CMK (cell line): ENCODE measurements around the gene AUP1.
"Not testable (repeated sequence)": the region's sequence is repeated elsewhere in the genome, so short reads cannot be mapped to it uniquely, and the experiment has no call there.

Experiments used
- DNase-seq: peaks from one replicate; pipeline ENCODE4 v3.0.0-alpha.2; 2010; ENCODE audit warnings: low read depth

Gene AUP1, protein sequence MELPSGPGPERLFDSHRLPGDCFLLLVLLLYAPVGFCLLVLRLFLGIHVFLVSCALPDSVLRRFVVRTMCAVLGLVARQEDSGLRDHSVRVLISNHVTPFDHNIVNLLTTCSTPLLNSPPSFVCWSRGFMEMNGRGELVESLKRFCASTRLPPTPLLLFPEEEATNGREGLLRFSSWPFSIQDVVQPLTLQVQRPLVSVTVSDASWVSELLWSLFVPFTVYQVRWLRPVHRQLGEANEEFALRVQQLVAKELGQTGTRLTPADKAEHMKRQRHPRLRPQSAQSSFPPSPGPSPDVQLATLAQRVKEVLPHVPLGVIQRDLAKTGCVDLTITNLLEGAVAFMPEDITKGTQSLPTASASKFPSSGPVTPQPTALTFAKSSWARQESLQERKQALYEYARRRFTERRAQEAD

DNA sequence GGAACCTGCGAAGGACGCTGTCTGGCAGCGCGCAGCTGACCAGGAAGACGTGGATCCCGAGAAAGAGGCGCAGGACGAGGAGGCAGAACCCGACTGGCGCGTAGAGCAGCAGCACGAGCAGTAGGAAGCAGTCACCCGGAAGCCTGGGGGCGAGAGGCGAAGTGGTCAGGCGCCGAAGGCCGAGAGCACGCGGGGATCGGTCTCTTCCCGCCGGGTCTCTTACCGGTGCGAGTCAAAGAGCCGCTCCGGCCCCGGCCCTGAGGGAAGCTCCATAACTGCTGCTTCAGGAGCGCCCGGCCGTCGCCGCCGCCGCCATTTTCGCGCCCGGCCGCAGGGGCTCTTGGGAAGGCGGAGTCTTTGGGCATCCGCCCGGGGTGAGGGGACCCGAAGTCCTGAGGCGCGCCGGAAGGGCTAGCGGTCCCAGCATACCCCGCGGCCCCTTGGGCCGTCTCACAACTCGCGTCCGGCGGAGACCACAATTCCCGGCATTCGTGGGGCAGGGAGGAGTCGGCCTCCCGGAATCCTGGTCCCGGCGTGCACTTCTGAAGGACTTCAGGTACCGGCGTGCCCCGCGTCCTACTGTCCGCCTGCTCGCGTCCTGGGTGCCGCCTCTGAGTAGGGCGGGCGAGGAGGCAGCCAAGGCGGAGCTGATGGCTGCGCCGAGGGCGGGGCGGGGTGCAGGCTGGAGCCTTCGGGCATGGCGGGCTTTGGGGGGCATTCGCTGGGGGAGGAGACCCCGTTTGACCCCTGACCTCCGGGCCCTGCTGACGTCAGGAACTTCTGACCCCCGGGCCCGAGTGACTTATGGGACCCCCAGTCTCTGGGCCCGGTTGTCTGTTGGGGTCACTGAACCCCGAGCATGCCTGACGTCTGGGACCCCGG is at the start of gene AUP1, which contains the start of gene HTRA2:
AUP1 (minus strand) TSS at position 350 of the 882 bp plus-strand sequence; CDS start at position 273, 77 bp downstream.
HTRA2 (plus strand) TSS at position 577 of the 882 bp plus-strand sequence; CDS start at position 651, 74 bp downstream.
- DNase-seq: peak; percentile 92

DNA sequence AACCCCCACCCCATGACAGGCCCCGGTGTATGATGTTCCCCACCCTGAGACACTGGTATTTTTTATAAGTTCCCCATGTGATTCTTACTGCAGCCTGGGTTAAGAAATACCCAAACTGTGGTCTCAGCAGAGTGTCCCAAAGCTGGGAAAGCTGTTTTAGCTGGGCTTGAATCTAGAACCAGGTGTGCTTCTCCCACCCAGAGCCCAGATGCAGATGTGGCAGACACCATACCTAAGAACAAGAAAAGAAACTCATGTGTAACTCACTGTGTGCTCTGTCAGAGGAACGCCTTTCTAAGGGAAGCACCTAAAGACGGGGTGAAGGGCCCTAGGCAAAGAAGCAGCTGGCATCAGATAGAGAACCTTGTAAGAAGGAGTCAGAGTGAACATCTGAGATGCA is 48.9 kb upstream of the AUP1 start:
- no peak for DNase-seq

DNA sequence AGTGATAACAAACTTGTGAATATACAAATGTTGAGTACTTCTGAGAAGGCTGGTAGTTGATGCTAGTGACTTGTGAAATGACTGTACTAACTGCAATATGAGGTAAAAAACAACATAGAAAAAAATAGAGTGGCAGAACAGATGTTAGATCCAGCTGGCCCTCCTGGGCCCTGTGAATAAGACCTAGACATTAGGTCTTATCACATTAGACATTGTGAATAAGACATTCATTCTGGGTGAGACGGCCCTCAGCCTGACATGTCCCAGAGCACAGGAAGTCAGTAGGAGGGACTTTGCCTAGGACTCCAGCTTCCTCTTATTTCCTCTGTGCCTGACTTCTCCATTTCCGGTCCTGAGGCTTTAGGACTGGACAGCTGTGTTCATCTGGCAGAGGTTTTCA is 47.9 kb upstream of the AUP1 start:
- DNase-seq: no peak

DNA sequence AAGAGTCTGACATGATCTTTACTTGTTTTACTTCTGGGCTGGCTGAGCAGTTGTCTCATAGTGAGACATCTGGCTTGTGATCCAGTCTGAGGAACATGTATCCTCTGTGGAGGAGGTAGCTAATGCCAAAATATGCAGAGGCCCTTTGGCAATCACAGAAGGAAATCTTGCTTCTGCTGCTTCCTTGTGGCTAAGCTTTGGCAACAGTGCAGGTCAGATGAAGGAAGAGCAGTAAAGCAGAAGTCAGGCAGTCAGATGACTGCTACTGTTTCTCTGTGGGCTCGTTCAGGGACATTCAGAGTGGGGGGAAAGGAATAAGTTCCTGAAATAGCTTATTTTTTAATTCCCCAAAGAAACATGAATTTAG is 47.3 kb upstream of the AUP1 start:
- no peak for DNase-seq

DNA sequence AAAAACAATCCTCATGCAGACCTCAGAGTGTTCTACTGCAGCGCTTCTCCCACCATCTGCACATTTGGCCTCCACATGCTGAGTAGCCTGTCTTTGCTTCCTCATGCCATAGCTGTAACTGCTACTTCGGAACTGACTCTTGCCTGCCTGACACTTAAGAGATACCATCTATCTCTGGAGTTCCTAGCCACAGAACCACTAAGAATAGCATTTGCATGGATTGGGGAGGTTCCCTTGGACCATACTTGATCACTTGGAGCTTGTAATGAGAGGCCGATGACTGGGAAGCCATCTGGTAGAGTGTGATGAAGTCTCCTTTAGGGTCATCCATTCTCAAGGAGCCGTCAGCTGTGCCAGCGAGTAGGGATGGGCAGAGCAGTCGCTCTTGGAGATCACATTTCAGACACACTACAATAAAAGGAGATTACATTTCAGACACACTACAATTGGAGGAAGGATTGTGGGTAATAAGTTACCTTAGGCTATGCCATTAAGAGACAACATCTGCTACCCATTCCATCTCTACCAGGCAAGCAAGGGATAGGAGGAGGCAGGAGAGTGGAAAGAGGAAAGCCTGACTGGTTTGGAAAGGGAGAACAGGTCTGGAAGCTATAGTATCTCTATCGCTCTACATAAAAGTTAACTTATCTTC is 46.8 kb upstream of the AUP1 start:
- DNase-seq: peak; percentile 84

DNA sequence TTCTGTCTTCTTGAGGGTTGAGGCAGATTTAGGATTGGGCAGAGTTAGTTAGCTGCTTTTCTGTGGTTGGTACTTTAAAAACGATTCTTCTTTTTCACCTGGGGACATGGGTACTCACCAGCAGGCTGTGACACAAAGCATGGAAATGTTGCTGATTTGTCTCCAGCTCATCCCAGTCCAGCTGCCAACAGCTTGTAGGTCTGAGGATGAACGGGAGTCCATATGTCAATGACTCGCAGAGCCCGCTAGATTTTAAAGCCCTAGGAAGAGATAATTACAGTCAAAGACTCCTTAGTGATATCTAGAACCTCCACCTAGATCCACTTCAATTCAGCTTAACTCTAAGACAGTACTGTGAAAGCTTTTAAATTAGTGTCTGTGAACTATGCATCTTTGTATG is 45.8 kb upstream of the AUP1 start:
- DNase-seq: no peak

DNA sequence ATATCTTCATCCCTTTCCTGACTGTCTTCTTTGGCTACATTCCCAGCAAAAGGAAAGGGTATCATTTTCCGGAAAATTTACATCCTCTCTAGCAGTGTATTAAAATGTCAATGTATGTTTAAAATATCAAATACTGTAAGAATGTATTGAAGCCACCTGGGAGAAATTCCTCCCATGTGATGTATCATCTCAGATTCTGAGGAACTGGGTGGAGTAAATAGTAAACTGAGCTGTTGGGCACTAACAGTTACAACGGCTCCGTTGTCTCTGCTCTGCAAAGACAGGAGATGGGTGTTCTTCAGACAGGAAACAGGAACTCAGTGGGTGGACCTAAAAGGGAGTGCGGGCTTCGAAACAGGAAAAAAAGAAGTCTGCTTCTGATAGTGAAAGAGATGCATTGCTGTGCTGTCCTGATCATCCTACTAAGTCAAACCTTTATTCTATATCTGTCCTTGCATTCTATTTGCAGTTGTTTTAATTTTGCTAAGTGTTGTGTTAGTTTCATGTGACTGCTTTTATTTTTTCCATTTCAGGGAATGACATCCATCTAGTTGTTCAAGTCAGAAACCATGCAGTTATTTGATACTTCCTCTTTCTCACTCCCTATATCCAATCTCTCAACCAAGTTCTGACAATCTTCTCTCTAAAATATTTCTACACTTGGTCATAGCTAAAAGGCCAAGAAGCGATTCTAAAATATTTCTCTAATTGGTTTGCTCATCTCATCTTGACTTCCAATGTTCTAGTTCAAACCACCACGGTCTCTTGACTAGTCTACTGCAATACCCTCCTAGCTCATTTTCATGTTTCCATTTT is 44.4 kb upstream of the AUP1 start:
- no peak for DNase-seq

DNA sequence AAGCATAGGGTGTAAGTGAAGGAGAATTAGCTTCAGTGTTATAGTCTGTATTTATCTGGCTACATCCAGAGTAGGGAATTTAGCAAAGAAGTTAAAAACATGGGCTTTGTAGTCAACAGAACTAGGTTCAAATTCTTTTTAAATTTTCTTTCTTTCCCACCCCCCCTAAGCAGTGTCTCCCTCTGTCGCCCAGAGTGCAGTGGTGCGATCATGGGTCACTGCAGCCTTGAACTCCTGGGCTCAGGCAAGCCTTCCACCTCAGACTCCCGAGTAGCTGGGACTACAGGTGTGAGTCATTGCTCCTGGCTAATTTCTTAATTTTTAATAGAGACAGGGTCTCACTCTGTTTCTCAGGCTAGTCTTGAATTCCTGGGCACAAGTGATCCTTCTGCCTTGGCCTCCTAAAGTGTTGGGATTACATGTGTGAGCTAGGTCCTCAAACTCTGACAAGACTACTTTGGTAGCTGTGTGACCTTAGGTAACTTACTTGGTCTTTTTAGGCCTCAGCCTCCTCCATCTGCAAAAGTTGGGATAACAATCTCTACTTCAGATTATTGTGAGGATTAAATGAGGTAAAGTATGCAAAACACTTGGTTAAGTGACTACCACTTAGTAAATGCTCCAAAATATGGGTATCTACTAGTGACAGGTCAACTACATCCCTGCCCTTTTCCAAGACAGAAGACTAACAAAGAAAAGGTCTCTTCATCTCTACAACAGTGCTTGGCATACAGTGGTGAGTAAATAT is 42.8 kb upstream of the AUP1 start:
- DNase-seq: no peak

DNA sequence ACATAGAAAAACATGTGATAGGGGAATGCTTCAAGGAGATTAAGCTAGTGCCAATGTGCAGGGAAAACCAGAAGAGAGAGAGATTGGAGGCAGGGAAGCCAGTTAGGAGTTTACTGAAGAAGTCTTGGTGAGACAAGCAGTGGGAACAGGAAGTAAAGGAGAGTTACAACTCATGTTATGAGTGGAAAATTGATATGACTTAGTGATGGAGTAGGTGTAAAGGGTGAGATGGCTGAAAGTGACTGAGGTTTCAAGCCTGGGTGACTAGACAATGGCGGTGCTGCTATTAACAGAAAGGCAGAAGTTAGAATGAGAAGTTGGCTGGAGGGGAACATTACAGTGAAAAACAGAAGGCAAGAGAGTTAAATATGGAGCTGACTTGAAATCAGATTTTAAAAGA is 41.6 kb upstream of the AUP1 start:
- DNase-seq: no peak

DNA sequence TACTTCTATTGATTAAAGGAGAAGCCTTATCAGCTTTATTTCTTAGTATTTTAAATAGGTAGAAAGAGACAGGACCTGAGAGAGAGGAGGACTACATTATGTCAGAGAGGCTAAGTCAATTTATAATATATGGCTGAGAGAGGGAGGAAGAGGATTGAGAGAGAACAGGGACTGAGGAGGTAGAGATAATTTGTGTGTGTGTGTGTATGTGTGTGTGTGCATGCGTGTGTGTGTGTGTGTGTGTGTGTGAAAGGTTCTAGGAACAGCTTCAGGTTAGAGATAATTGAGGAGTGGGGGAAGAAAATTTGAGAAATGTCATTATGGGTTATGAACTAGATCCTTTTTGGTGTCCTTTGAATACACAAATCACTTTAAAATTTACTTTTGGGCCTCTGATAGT is 40.2 kb upstream of the AUP1 start:
- DNase-seq: no peak

DNA sequence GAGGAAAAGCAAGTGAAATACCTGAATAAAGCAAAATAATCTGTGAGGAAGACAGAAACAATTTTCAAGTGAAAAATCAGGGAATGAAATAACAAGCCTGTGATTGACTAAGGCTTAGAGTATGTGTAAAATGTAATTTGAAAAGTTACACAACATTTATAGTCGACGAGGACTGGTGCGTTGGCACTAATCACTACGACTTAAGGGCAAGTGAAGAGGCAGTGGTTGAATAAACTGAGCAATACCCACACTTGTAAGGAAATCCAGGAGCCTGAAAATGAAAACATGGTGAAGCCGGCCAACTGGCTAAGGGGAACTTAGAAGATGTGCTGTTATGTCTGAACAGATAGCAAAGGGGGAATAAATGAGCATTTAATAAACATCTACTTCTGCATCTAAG is 38.4 kb upstream of the AUP1 start:
- DNase-seq: no peak

DNA sequence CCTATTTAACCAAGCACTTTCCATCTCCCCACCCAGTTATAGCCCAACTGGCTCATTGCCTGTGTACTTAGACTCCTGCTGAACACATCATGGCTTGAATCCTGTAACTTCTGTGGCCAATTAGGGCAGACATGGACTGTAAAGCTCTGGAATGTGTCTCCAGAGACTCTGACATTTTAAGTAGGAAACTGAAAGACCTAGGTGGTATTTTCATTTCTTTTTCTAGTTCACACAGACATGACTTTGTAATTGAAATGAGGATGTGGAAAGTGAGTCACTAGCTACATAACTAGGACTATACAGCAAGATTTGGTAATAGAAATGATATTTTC is 37.2 kb upstream of the AUP1 start:
- no peak for DNase-seq

DNA sequence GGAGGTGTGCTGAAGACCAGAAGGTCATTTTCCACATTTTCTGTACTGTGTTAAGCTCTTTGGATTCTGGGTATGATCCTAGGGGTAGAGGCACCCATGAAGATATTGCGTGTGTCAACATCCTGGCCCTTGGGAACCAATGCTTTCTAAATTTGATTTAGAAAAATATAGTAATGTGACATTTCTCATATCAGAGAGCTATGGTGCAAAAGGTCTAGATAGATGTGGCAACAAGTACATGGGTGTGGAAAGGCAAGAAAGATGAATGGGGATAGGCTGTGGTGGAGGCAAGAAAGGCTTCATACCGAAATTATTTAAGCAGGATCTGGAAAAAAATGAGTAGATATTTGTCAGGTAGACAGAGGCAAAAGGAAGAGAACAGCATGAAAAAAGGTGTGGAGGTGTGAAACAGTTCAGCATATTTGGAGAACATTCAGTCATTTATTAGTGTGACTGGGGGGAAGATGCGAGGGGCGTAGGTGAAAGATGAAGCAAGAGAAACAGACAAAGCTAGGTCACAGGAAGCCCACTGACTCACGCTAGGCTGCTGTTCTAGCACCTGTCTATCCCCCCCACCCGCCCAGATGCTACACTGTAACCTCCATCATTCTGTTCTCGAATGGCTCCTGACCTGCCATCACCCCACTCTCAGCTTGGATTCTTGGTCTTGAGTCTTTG is 36.7 kb upstream of the AUP1 start:
- no peak for DNase-seq

DNA sequence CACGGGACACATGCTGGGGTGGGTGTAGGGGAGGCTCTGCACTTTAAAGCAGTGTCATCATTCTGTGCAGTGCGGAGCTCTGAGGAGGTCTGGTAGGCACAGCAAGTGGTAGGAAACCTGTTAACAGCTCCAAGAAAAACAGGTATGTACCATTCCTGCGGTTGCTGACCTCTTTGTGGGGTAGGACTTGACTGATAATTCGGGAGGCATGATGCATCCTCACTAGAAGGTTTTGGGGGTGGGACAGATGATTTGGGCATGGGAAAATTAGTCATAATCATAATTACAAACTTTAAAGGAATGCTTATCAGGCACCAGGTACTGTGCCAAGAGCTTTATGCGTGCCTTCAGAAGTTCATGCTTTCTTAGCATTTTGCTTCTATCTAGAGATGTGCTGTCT is 34.7 kb upstream of the AUP1 start:
- no peak for DNase-seq

DNA sequence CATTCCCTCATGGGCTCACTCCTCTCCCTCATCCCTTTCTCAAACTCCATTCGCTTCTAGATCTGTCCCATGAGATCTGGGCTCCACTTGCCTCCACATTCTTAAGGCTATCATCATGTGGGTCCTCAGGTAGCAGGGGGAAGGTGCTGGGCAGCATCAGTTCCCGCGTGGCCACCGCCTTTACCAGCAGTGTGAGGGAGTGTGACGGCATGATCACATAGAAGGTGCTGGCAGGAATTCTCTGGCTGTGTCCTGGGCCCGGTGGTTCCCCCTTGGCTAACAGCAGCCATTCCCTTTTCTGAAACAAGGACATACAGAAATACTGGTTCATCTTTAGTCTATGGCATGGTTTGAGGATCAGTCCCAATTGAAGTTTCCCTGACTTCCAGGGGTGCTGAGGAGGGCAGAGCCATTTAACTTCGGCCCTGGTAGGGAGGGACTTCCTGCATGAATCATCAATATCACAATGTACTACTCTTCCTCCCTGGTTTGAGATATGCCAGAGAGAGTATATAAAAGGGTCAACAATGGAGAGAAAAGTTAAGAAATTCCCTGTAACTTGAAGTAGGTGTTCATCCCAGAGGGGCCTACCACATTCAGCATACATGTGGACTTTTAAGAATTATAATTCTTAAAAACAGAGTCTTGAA is 32.7 kb upstream of the AUP1 start:
- no peak for DNase-seq

DNA sequence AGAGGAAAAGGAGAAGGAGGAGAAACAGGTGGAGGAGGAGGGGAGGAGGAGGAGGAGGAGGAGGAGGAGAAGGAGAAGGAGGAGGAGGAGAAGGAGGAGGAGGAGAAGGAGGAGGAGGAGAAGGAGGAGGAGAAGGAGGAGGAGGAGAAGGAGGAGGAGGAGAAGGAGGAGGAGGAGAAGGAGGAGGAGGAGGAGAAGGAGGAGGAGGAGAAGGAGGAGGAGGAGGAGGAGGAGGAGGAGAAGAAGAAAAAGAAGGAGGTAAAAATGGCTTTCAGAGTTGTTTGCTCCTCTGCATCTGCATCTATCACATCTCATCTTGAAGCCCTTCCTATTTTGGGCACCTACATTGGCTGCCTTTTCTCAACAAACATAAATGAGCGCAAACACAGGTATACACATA is 31.5 kb upstream of the AUP1 start:
- DNase-seq: not testable (repeated sequence)

DNA sequence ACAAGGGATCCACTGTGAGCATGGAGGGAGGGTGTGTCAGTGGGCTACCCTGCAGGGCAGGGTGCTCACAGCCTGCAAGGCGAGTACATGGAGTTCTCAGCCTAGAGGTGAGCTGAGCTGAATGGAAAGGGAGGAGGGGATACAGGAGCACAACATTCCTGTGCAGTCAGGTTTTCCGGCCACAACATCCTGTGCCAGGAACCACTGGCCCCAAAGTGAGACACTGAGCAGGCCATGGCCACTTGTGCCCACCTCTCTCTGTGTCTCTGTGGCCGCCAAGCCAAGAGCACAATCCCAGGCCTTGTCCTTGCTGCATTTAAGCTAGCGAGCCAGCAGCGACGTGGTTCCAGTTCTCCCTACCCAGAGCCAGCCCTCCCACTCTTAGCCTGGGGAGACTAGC is 31.1 kb upstream of the AUP1 start:
- DNase-seq: no peak

DNA sequence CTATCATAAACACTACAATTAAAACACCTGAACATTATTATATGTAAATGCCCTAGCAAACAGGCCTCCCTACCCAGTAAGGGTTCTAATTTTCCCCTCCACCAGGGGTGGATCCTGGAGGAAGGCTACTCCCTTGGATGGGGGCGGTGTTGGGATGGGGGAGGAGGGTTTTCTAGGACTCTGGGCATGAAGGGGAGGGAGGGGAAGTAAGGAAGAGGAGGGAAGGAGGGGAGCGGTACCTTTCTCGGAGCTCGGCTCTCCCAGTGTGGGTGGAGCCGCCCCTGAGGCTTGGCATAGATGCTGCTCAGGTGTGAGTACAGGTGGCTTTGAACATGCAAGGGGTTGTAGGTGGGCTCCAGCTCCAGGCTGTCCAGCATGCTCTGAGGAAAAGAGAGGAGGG is 30.4 kb upstream of the AUP1 start:
- DNase-seq: no peak

DNA sequence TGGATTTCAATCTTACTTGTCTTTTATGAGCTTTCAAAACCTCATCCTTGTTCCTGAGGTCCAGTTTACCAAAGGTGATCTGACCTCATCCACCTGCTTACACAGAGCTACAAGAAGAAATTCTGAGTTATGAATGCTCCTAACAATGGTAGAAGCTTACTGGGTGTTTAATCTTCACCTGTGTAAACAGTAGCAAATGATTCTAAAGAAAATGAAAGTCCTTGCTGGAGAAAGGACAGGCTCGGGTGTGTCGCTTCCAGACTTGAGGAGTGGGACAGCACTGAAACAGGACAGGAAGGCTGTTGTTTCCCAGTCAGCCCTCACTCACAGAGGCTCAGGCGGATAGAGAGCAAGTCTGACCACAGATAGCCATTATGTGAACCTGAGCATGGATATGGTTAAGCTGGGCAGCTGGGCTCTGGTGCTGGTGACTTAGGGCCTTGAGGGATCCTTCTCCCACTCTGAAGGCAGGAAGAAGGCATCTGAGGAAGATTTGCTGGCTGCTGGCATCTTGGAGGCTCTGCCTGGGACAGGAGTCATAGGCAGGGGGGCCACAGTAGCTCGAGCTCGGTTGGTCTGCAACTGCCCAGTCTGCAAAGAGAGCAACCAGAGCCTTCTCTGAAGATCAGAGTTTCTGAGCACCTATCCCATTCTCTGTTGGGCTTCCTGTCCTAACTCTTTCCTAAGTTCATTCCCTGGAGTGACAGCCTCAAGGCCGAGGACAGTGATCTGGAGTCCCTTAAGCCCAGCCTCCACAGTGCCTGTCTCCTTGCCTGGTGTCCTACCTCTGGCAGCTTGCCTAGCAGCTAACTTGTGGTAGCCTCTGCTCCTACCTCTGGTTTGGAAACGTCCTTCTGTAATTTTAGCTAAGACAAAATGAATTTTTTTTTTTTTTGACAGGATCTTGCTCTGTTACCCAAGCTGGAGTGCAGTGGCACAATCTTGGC is 29.1 kb upstream of the AUP1 start:
- no peak for DNase-seq
